ENCODE data around the gene UTP14C.

Gene UTP14C

GRCh38 chr13:52070929-52071523 is 46.5 kb downstream of the UTP14C start:
- no peak for TF ChIP-seq JUND (IDR thresholded peaks at IDR 0.05; ENCODE audit: low read depth)
- in situ Hi-C loops (cut with HindIII; ENCODE audit: low pct_unique_long_range_greater_than_20kb, low sequenced_read_pairs), result no loop called here
- DNase-seq (ENCODE audit: low read depth in 1 of 2, low spot score in 1 of 2), result peak; percentile 25 to 42
